MM.1S (cell line): ENCODE data around the gene PTGER3.

Experiments
- DNase-seq: peaks from one replicate; pipeline ENCODE4 v3.0.0-alpha.2; 2015
- H2AFZ ChIP-seq: fragments of 300-600 bp; sonication (generic); 2 replicates; pipeline ENCODE4 v1.6.0; 2016; ENCODE audit warnings: antibody characterized with exemption, low read length
- H3F3A ChIP-seq: fragments of 300-600 bp; sonication (generic); 2 replicates; pipeline ENCODE4 v1.6.1; 2016; ENCODE audit warnings: mild to moderate bottlenecking, antibody characterized with exemption, low read length, moderate library complexity, mixed read lengths; ENCODE audit not compliant: insufficient read depth
- H3K27ac ChIP-seq: fragments of 300-600 bp; sonication (generic); 2 replicates; pipeline ENCODE4 v1.5.1; 2016; ENCODE audit warnings: mild to moderate bottlenecking, low read length
- H3K27me3 ChIP-seq: fragments of 300-600 bp; sonication (generic); replicated peaks from 2 replicates; pipeline ENCODE4 v1.6.0; 2016; ENCODE audit warnings: low read length; ENCODE audit not compliant: insufficient read depth
- H3K36me3 ChIP-seq: fragments of 300-600 bp; sonication (generic); replicated peaks from 2 replicates; pipeline ENCODE4 v1.6.1; 2016; ENCODE audit warnings: mild to moderate bottlenecking, low read length, mixed read lengths; ENCODE audit not compliant: insufficient read depth
- H3K4me1 ChIP-seq: fragments of 300-600 bp; sonication (generic); 2 replicates; pipeline ENCODE4 v1.6.1; 2016; ENCODE audit warnings: low read length, mixed read lengths
- H3K4me2 ChIP-seq: fragments of 300-600 bp; sonication (generic); 2 replicates; pipeline ENCODE4 v1.6.0; 2016; ENCODE audit warnings: low read depth, low read length
- H3K4me3 ChIP-seq: fragments of 300-600 bp; sonication (generic); 2 replicates; pipeline ENCODE4 v1.5.1; 2016; ENCODE audit warnings: low read length, mixed read lengths
- H3K79me2 ChIP-seq: fragments of 300-600 bp; sonication (generic); 2 replicates; pipeline ENCODE4 v1.6.1; 2016; ENCODE audit warnings: mixed run types, low read length, mixed read lengths
- H3K9ac ChIP-seq: fragments of 300-600 bp; sonication (generic); 2 replicates; pipeline ENCODE4 v1.6.1; 2016; ENCODE audit warnings: low read length, mixed read lengths
- H3K9me2 ChIP-seq: fragments of 300-600 bp; sonication (generic); replicated peaks from 2 replicates; pipeline ENCODE4 v1.6.1; 2016; ENCODE audit warnings: mild to moderate bottlenecking, low read length, mixed read lengths; ENCODE audit not compliant: insufficient read depth
- H3K9me3 ChIP-seq: fragments of 300-600 bp; sonication (generic); replicated peaks from 2 replicates; pipeline ENCODE4 v1.6.1; 2016; ENCODE audit warnings: mild to moderate bottlenecking, low read length, mixed read lengths; ENCODE audit not compliant: insufficient read depth
- H4K20me1 ChIP-seq: fragments of 300-600 bp; sonication (generic); 2 replicates; pipeline ENCODE4 v1.6.1; 2016; ENCODE audit warnings: mild to moderate bottlenecking, low read length, moderate library complexity, mixed read lengths; ENCODE audit not compliant: insufficient read depth
- CTCF ChIP-seq: fragments of 300-600 bp; sonication (generic); IDR thresholded peaks from 2 replicates; pipeline ENCODE4 v1.5.1; 2016; ENCODE audit warnings: antibody characterized with exemption, low read length, mixed read lengths
- EZH2 ChIP-seq: fragments of 300-600 bp; sonication (generic); optimal IDR thresholded peaks from 2 replicates; pipeline ENCODE3; 2017; ENCODE audit warnings: low read depth, mild to moderate bottlenecking, antibody characterized with exemption, low read length, mixed read lengths
- EZH2phosphoT487 ChIP-seq: fragments of 300-600 bp; sonication (generic); IDR thresholded peaks from 2 replicates; pipeline ENCODE4 v1.6.1; 2018; ENCODE audit warnings: antibody characterized with exemption, low read length

PTGER3 gene

GRCh38 chr1:71053758-71054157 lies 6.1 kb upstream of the PTGER3 start:
- Histone ChIP-seq H2AFZ (no peak overlapping the region), H3K79me2 (no peaks in the 10 kb centered on the region)
- DNase-seq, result no peak

GRCh38 chr1:71053146-71053545 lies 5.5 kb upstream of the PTGER3 start:
- H3K27ac ChIP-seq, result no peak overlapping the region
- no peak overlapping the region for H3K4me3 ChIP-seq
- H3K9ac ChIP-seq, result no peak overlapping the region
- H3K4me1 ChIP-seq, result no peaks in the 10 kb centered on the region
- no peaks in the 10 kb centered on the region; the same call in 1 of the 2 replicates for H3K27me3 ChIP-seq
- no peak overlapping the region for H2AFZ ChIP-seq
- no peaks in the 10 kb centered on the region for H3F3A ChIP-seq
- H3K4me2 ChIP-seq, result no peak overlapping the region
- no peaks in the 10 kb centered on the region for H3K36me3 ChIP-seq
- TF ChIP-seq EZH2, result no peak
- H3K9me2 ChIP-seq, result no peaks in the 10 kb centered on the region
- H4K20me1 ChIP-seq, result no peaks in the 10 kb centered on the region
- no peak for DNase-seq
- no peaks in the 10 kb centered on the region for H3K79me2 ChIP-seq
- no peaks in the 10 kb centered on the region for H3K9me3 ChIP-seq

More at GRCh38 chr1:71053758-71054157, 6.1 kb upstream of the PTGER3 start:
- H3K9me3 ChIP-seq, result no peaks in the 10 kb centered on the region
- H3K4me3 ChIP-seq, result no peak overlapping the region
- no peak overlapping the region for H3K4me2 ChIP-seq
- no peak for TF ChIP-seq EZH2phosphoT487
- no peak for TF ChIP-seq EZH2
- no peaks in the 10 kb centered on the region for H3K27me3 ChIP-seq
- no peaks in the 10 kb centered on the region for H3F3A ChIP-seq
- H3K27ac ChIP-seq, result no peak overlapping the region
- H3K36me3 ChIP-seq, result no peaks in the 10 kb centered on the region
- no peaks in the 10 kb centered on the region for H3K9me2 ChIP-seq
- H3K4me1 ChIP-seq, result no peaks in the 10 kb centered on the region
- no peak overlapping the region for H3K9ac ChIP-seq
- no peaks in the 10 kb centered on the region for H4K20me1 ChIP-seq

GRCh38 chr1:71049951-71050598 lies 2.5 kb upstream of the PTGER3 start:
- peak; percentile 52 for DNase-seq
- no peaks in the 10 kb centered on the region for H3K36me3 ChIP-seq
- no peaks in the 10 kb centered on the region for H3K4me1 ChIP-seq
- no peak for TF ChIP-seq EZH2
- TF ChIP-seq CTCF, result peak; percentile 77
- no peaks in the 10 kb centered on the region for H4K20me1 ChIP-seq
- H3K79me2 ChIP-seq, result no peaks in the 10 kb centered on the region
- H3K9ac ChIP-seq, result no peak overlapping the region
- H3K27me3 ChIP-seq, result no peaks in the 10 kb centered on the region; the same call in 1 of the 2 replicates
- H3K27ac ChIP-seq, result no peak overlapping the region
- no peak overlapping the region for H2AFZ ChIP-seq
- H3F3A ChIP-seq, result no peaks in the 10 kb centered on the region
- H3K4me2 ChIP-seq, result no peak overlapping the region
- no peaks in the 10 kb centered on the region for H3K9me3 ChIP-seq
- no peaks in the 10 kb centered on the region for H3K9me2 ChIP-seq
- H3K4me3 ChIP-seq, result no peak overlapping the region

GRCh38 chr1:71046891-71047634 lies 553 bp downstream of the PTGER3 start:
- Histone ChIP-seq H3K9me2 (no peaks in the 10 kb centered on the region), H3K36me3 (no peaks in the 10 kb centered on the region), H3K4me2 (no peak overlapping the region), H3K9me3 (no peaks in the 10 kb centered on the region), H4K20me1 (no peaks in the 10 kb centered on the region), H3K79me2 (no peaks in the 10 kb centered on the region), H3K4me3 (peak overlapping the region; percentile 8; the same call in 1 of the 2 replicates), H3K27ac (no peak overlapping the region), H3K9ac (no peak overlapping the region), H3F3A (no peaks in the 10 kb centered on the region), H3K4me1 (no peaks in the 10 kb centered on the region), H3K27me3 (no peaks in the 10 kb centered on the region; the same call in 1 of the 2 replicates), H2AFZ (no peak overlapping the region)
- no peak for DNase-seq
- TF ChIP-seq CTCF (no peak), EZH2 (no peak), EZH2phosphoT487 (no peak)
